ENCODE data around the gene RASGEF1B. TPM values are rescaled to one million over a fixed set of nuclear protein-coding genes. Genes with fewer than 3 reads are reported as not detected.

Gene RASGEF1B
- polyA plus RNA-seq, 2 of the 4 experiments (the other 2 are of a cell fraction): 0.16 TPM; not detected in 1

DNA sequence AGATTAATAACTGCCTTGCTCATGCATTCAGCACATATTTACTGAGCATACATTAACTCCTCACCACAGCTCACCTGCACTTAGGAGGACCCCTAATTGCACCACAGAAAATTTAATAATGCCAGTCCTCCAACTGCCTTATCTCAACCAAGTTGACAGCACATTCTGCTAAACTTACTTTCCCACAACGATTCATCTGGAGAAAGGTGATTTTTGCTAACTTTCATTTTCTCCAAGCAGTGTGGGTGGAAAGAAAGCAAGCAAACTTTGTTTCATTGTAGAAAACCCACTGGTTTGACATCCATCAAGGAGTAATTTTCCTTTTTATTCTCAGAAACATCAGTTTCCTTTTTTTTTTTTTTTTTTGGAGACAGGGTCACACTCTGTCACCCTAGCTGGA, 49.1 kb downstream of the RASGEF1B start (continued):
- TF ChIP-seq NR3C1 (IDR thresholded peaks at IDR 0.05) (no peak), HEYL (CRISPR knock-in tag; IDR thresholded peaks at IDR 0.05) (no peak)

DNA sequence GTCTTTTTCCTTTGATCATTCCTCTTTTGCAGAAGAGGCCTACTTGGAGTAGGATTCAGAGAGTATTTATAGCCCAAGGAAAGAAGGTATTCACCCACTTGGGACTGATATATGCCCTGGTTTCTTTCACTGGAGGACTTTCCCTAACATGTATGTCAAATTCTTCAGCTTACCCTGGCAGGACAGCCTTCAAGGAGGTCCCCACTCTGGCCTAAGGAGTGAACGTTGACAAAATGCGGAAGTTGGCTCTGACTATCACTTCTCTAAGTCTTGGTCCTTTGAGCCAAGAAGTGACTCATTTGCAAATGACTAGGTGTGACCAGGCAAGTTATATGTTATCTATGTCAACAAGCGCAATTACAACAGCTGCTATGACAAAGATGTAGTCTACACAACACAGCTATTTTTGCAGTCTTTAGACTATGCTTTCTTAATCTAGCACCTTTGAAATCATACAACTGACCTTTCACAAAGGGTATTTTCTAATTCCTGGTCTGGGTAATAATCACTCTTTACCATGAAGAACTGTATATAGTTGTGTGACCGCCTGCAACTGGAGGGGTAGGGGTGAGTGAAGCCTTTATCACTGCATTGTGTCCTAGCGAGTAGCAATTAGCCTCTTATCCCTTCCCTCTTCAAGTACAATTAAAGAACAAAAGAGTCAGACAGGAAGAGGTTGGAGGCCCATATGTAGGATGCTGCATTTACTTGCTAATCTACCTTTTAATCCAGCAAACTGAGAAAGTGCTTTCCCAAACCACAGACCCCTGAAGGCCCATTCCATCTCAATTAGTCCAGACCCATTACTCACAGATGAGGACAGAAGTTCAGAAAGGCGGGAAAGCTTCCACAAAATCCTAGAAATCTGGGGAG, 50.1 kb downstream of the RASGEF1B start:
- CTCF ChIA-PET: no interaction called here
- POLR2A ChIA-PET: no interaction called here
- 49% methylated on average over 6 of the region's 6 CpGs for WGBS (ENCODE audit: missing lambda C conversion rate)
- no peak overlapping the region for H3K4me2 ChIP-seq
- H3K9me3 ChIP-seq: no peaks in the 10 kb centered on the region
- no peak overlapping the region for H3K4me3 ChIP-seq
- no peak for FAIRE-seq
- no peaks in the 10 kb centered on the region for H3K4me1 ChIP-seq
- no peak overlapping the region for H3K27ac ChIP-seq
- TF ChIP-seq, protein P1, sequence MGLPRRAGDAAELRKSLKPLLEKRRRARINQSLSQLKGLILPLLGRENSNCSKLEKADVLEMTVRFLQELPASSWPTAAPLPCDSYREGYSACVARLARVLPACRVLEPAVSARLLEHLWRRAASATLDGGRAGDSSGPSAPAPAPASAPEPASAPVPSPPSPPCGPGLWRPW (IDR thresholded peaks at IDR 0.05): no peak
- TF ChIP-seq FOSB (CRISPR knock-in tag; IDR thresholded peaks at IDR 0.05) (no peak), KDM5A (IDR thresholded peaks at IDR 0.05) (no peak), POLR2A (IDR thresholded peaks at IDR 0.05; ENCODE audit: low read length) (no peak), CHD4 (IDR thresholded peaks at IDR 0.05; ENCODE audit: borderline replicate concordance) (no peak), RCOR1 (IDR thresholded peaks at IDR 0.05; ENCODE audit: low read depth, low read length) (no peak), TP53 (CRISPR knock-in tag; IDR thresholded peaks at IDR 0.05) (no peak)
- TF ChIP-seq, protein P2, sequence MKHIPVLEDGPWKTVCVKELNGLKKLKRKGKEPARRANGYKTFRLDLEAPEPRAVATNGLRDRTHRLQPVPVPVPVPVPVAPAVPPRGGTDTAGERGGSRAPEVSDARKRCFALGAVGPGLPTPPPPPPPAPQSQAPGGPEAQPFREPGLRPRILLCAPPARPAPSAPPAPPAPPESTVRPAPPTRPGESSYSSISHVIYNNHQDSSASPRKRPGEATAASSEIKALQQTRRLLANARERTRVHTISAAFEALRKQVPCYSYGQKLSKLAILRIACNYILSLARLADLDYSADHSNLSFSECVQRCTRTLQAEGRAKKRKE (CRISPR knock-in tag; IDR thresholded peaks at IDR 0.05; ENCODE audit: low read depth): no peak
- TF ChIP-seq, protein P3, sequence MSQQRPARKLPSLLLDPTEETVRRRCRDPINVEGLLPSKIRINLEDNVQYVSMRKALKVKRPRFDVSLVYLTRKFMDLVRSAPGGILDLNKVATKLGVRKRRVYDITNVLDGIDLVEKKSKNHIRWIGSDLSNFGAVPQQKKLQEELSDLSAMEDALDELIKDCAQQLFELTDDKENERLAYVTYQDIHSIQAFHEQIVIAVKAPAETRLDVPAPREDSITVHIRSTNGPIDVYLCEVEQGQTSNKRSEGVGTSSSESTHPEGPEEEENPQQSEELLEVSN (IDR thresholded peaks at IDR 0.05; ENCODE audit: borderline replicate concordance, low read depth): no peak
- no peak for ATAC-seq
- DNase-seq (ENCODE audit: low read depth in 1 of 2, low spot score in 1 of 2): no peak

DNA sequence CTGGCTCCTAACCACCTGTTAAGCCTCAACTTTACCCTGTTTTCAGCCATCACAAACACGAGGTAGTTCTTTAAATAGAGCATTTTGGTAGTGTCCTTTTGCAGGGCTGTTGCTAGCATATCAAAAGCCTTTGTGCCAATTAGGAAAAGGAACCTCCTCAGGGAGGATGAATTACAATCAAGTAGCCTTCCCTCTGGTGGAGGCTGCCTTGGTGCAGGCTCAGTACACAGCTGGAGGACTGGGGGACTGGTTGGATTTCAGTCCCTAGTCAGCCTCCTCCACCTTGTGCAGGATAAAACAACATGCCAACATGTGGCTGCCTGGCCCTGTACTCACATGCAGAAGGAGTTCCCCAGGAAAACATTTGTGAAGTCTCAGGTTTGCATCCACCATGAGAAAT, 53.1 kb downstream of the RASGEF1B start:
- no peak for TF ChIP-seq HDAC2 (IDR thresholded peaks at IDR 0.05)
- no peak for TF ChIP-seq FOSL2 (IDR thresholded peaks at IDR 0.05)
- TF ChIP-seq FOSL2 (CRISPR knock-in tag; IDR thresholded peaks at IDR 0.05): no peak
- TF ChIP-seq FOSB (CRISPR knock-in tag; IDR thresholded peaks at IDR 0.05): no peak
- no peak for TF ChIP-seq NFE2L2 (conservative IDR thresholded peaks at IDR 0.05; ENCODE audit: low read length)
- TF ChIP-seq SMC3 (IDR thresholded peaks at IDR 0.05): no peak
- TF ChIP-seq TFCP2L1 (CRISPR knock-in tag; IDR thresholded peaks at IDR 0.05): no peak
- no peaks in the 10 kb centered on the region for H3K9me3 ChIP-seq
- DNase-seq (ENCODE audit: low read depth in 1 of 2, low spot score in 1 of 2) (no peak), ATAC-seq (no peak), FAIRE-seq (no peak)
- H3K4me2 ChIP-seq: no peak overlapping the region
- 7% methylated on average over 1 of the region's 1 CpG for WGBS (ENCODE audit: missing lambda C conversion rate)
- CTCF ChIA-PET: interaction anchor here (1.2 kb wide), 1 partner anchor 12 kb away, joined by 3 read pairs; no protein-coding TSS in a partner anchor
- no peak overlapping the region for H3K4me3 ChIP-seq
- POLR2A ChIA-PET: no interaction called here
- no peaks in the 10 kb centered on the region for H3K4me1 ChIP-seq
- H3K27ac ChIP-seq: no peak overlapping the region

DNA sequence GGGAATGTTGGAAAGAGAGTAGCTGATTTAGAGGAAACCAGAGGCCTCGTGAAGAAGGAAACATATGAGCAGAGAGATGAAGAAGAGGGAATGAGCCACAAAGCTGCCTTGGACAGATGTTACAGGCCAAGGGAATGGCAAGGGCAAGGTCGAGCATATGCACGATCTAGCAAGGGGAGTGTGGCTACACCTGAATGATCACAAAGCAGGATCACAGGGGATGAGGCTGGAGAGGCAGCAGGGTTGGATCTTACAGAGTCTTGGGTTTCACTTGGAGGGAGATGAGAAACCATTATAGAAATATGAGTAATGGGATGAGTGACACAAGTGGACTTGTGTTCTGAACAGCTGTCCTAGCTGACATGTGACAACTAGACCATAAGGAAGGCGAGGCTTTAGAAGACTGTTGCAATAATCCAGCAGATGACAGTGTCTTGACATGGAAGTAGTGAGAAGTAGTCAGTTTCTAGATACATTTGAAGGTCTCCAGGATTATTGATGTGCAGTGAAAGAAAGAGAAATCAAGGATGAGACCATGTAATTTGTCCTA, 58.7 kb downstream of the RASGEF1B start:
- POLR2A ChIA-PET: no interaction called here
- FAIRE-seq (no peak), ATAC-seq (no peak), DNase-seq (ENCODE audit: low read depth in 1 of 2, low spot score in 1 of 2) (no peak)
- no peak overlapping the region for H3K27ac ChIP-seq
- CTCF ChIA-PET: interaction anchor here (1.2 to 1.4 kb wide), 2 partner anchors 789 to 851 kb away, joined by 4 to 6 read pairs; no protein-coding TSS in a partner anchor
- 5% methylated on average over 4 of the region's 4 CpGs for WGBS (ENCODE audit: missing lambda C conversion rate)
- no peaks in the 10 kb centered on the region for H3K4me1 ChIP-seq
- H3K4me3 ChIP-seq: no peak overlapping the region
- no peak for TF ChIP-seq ZNF302 (CRISPR knock-in tag; IDR thresholded peaks at IDR 0.05)
- TF ChIP-seq, protein P4, sequence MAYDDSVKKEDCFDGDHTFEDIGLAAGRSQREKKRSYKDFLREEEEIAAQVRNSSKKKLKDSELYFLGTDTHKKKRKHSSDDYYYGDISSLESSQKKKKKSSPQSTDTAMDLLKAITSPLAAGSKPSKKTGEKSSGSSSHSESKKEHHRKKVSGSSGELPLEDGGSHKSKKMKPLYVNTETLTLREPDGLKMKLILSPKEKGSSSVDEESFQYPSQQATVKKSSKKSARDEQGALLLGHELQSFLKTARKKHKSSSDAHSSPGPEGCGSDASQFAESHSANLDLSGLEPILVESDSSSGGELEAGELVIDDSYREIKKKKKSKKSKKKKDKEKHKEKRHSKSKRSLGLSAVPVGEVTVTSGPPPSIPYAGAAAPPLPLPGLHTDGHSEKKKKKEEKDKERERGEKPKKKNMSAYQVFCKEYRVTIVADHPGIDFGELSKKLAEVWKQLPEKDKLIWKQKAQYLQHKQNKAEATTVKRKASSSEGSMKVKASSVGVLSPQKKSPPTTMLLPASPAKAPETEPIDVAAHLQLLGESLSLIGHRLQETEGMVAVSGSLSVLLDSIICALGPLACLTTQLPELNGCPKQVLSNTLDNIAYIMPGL (CRISPR knock-in tag; IDR thresholded peaks at IDR 0.05; ENCODE audit: borderline replicate concordance): no peak
- TF ChIP-seq, protein P2 (CRISPR knock-in tag; IDR thresholded peaks at IDR 0.05; ENCODE audit: low read depth): no peak
- no peak for TF ChIP-seq KDM1A (IDR thresholded peaks at IDR 0.05; ENCODE audit: low read depth)
- no peak for TF ChIP-seq POLR2A (IDR thresholded peaks at IDR 0.05; ENCODE audit: low read length)
- TF ChIP-seq NPAS2 (CRISPR knock-in tag; IDR thresholded peaks at IDR 0.05; ENCODE audit: borderline replicate concordance): no peak
- TF ChIP-seq TFCP2L1 (CRISPR knock-in tag; IDR thresholded peaks at IDR 0.05): no peak
- no peak for TF ChIP-seq CBX8 (IDR thresholded peaks at IDR 0.05)
- TF ChIP-seq GATA3 (IDR thresholded peaks at IDR 0.05; ENCODE audit: borderline replicate concordance): no peak
- TF ChIP-seq PHF8 (IDR thresholded peaks at IDR 0.05; ENCODE audit: borderline replicate concordance, low read depth): no peak
- no peak for TF ChIP-seq RFX5 (IDR thresholded peaks at IDR 0.05)
- TF ChIP-seq SREBF2 (IDR thresholded peaks at IDR 0.05): no peak
- no peak for TF ChIP-seq TP53 (CRISPR knock-in tag; IDR thresholded peaks at IDR 0.05)
- H3K9me3 ChIP-seq: no peaks in the 10 kb centered on the region
- no peak overlapping the region for H3K4me2 ChIP-seq

All from A549 (cell line).